Activated T-cell treated with anti-CD3 and anti-CD28 coated beads for 4 hours (primary cell): ENCODE results near the gene TMED10.
"Not testable (repeated sequence)": the region's sequence is repeated elsewhere in the genome, so short reads cannot be mapped to it uniquely, and the experiment has no call there.

Experiments
- DNase-seq: peaks from one replicate; pipeline ENCODE4 v3.0.0-alpha.2; 2020

Gene TMED10

DNA sequence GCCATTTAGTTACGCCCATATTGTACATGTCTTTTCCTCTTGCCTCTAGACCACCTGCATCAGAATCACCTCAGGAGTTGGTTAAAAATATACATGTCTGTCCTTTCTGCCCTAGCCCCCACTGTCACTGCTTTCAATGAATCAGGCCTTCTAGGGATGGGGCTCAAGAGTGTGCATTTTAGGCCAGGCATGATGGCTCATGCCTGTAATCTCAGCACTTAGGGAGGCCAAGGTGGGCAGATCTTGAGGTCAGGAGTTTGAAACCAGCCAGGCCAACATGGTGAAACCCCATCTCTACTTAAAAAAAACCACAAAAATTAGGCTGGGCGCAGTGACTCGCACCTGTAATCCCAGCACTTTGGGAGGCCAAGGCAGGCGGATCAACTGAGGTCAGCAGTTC, 13.6 kb upstream of the TMED10 start:
- DNase-seq = no peak

DNA sequence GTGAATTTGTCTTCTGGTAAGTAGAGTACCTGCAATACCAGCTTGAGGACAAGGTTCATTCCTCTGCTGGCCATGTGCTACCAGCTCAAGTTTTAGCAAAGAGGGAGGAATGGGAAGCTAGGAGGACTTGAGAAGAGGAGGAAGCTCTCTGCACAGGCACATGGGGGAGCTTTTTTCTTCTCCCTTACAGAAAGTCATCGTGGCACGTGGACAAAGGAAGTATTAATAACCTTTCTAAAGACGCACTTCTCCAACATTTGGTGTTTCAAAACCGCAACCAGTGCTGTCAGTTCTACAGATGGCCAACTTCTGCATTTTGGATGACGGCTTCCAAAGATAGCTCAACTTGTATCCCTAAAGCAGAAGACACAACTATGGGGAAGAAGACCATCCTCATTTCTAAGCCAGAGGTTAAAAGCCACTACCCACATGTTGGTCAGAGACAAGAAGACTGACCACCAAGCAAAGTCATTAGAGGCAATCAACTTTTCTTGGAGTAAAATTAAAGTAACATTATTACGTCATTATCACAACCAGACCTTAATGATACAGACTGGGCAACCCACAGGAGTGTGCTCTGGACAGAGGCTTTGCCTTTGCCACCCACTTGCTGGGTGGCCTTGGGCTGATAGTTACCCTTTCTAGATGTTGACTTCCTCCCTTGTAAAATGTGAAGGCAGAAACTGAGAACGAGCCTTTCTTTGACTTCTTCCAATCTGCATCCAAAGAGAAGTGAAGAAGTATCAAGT, 12.3 kb upstream of the TMED10 start:
- DNase-seq = no peak

DNA sequence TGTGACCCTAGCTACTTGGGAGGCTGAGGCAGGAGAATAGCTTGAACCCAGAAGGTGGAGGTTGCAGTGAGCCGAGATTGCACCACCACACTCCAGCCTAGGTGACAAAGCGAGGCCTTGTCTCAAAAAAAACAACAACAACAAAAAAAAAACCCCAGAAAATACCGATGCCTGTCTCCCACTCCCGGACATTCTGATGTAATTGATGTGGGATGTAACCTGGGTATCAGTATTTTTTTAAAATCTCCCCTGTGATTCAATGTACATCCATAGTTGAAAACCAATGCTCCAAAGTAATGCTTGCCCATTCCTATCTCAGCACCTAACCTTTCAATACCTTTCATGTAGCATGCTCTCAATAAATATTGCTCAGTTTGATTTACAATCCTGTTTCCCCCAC, 11.7 kb upstream of the TMED10 start:
- no peak for DNase-seq

DNA sequence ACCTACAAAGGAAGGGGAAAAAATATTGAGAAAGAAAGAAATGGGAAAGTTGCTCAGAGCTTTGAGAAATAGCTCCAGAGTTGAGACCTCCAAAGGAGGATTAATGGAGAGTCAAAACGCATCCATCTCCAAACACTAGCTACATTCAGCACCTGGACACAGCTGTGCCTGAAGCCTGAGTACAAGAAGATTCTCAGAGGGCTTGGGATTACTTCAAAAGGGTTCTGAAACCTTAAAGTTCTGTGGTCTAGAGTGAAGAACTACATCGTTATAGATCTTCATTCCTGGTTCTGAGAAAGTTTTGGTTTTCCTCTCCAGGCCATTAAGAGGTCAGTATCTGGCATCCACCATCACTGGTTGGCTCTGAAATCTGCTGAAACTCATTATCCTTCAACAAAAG, 10.5 kb upstream of the TMED10 start:
- no peak for DNase-seq

DNA sequence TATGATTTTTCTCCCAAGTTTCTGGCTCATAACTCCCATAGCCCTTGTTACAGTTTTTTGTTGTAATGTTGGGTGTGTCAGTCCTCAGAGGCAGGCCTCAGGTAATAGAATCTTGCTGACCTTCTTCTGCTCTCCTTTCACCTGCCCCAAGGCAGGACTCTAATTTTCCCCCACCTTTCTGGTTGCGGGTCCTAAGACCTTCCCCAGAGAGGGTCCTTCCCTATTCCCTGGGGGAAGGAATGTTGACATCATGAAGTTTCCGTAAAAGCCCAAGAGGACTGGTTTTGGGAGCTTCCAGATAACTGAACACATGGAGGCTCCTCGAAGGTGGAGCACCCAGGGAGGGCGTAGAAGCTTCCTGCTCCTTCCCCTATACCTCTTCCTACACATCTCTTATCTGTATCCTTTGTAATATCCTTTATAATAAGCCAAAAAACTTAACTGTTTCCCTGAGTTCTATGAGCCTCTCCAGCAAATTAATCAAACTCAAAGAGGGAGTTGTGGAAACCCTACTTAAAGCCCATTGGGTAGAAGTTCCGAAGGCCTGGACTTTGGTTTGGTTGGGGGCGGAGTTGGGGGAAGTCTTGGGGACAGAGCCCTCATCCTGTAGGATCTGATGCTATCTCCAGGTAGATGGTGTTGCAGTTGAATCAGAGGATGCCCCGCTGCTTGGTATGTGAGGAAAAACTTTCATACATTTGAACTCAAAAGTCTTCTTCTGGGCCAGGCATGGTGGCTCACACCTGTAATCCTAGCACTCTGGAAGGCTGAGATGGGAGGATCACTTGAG, 9.0 kb upstream of the TMED10 start:
- no peak for DNase-seq

DNA sequence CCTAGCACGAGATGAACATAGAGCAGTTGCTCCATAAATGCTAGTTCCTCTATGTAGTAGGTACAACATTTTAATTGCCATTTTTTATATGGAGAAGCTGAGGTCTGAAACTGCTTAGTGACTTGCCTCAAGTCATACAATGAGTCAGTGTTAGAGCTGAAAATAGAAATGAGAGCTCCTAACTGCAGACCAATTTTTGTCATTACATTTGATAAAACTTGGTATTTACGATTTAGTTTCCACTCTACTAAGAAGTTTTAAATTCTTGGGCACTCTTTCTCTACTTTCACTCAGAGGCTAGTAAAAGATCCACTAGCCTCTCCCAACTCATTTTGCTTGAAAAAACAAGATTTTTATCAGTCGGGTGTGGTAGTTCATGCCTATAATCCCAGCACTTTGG, 8.1 kb upstream of the TMED10 start:
- DNase-seq = no peak

DNA sequence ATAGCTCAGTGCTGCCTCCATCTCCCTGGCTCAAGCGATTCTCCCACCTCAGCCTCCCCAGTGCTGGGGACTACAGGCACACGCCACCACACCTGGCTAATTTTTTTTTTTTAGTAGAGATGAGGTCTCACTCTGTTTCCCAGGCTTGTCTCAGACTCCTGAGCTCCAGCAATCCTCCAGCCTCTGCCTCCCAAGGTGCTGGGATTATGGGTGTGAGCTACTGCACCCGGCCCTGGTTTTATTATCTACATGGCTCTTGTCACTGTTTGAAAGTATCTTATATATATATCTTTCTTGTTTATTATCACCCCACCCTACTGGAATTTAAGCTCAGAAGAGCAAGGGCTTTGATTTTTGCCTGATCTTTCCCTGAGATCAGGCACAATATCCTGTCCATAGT, 7.6 kb upstream of the TMED10 start:
- DNase-seq = no peak

DNA sequence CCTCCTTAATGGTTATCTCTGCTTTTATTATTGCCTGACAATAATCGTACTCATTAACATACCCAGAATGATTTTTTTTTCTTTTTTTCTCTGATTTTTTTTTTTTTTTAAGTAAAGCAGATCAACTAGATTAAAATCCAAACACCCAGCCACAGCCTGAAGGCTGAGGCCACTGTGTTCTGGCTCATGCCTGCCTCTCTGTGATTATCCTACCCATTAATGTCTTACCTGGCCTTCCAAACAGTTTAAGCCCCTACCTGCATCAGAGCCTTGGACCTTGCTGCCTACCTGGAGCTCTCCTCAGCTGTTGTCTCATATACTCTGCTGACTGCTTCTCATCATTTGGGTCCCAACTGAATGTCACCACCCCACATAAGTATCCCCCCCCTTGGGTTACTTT, 6.8 kb upstream of the TMED10 start:
- DNase-seq = no peak

DNA sequence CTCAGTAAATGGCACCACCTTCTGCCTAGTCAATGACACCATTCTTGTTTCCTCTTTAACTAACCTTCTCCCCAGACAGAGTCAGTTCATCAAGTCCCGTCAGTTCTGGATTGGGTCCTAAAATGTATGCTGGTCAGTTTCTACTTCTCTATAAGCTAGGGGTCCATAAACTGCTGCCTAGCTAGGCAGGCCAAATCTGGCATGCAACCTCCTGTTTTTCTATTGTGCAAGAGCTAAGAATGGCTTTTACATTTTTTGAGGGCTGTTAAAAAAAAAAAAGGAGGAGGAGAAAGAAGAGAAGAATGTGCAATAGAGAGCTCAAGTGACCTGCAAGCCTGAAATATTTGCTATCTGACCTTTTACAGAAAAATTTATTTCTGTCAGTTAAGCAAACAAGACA, 6.4 kb upstream of the TMED10 start:
- no peak for DNase-seq

DNA sequence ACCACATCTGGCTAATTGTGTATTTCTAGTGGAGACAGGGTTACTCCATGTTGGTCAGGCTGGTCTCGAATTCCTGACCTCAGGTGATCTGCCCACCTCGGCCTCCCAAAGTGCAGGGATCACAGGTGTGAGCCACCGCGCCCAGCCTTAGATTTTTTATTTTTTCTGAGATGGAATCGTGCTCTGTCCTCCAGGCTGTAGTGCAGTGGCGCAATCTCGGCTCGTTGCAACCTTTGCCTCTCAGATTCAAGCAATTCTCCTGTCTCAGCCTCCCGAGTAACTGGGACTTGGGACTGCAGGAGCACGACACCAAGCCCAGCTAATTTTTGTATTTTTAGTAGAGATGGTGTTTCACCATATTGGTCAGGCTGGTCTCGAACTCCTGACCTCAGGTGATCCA, 5.8 kb upstream of the TMED10 start:
- DNase-seq = not testable (repeated sequence)

DNA sequence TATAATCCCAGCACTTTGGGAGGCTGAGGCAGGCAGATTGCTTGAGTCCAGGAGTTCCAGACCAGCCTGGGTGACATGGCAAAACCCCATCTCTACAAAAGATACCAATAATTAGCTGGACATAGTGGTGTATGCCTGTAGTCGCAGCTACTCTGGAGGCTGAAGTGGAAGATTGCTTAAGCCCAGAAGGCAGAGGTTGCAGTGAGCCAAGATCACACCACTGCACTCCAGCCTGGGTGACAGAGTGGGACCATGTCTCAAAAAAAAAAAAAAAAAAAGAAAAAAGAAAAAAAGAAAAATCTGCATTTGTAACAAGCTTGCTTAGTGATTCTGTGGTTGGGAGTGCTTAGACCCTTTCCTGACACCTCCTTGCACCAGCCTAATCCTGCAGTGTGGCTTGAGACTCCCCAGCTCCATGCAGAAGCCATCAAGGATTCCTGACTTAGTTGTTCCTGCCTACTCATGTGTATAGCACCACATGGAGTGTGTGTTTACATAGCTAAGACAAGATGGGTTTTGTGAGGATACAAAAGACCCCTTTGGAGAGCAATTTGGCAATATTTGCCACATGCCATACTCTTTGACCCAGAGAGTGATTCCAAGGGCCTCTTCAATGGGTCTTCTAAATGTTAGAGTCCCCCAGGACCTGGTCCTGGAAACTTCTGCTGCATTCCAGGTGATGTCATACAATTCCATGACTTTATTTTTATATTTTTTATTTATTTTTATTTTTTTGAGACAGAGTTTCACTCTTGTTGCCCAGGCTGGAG, 5.1 kb upstream of the TMED10 start:
- DNase-seq = no peak

DNA sequence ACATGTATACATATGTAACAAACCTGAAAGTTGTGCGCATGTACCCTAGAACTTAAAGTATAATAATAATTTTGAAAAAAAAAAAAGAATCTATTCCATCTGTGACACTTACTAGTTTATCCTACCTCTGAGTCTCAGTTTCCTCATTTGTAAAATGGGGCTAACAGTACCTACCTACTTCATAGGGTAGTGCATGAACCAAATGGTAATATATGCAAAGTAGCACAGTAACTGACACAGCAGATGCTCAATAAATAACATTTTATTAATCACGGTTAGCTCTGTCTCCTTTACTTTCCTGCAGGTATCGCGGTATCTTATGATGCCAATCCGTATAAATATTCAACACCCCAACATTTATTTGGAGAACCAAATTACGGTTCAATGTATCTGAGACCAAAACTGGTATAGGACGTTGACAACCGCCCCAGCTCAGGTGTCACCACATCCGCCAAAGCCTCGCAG, 703 bp downstream of the TMED10 start:
- no peak for DNase-seq

DNA sequence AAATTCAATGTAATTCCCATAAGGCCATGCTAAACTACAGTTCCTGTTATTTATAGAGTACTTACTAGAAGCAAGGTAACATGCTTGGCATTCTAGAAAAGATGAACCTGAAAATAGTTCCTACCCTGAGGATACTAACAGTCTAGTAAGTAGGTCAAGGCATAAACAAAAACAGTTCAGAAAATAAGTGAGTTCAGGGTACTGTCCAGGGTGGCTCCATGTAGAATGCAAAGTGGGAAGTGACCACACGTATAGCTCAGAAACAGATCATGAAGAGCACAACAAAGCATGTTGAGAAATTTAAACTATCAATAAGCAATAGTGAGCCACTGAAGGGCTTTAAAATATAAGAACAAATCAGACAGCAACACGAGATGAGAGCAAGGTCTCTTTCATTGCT, 2.3 kb downstream of the TMED10 start:
- no peak for DNase-seq

DNA sequence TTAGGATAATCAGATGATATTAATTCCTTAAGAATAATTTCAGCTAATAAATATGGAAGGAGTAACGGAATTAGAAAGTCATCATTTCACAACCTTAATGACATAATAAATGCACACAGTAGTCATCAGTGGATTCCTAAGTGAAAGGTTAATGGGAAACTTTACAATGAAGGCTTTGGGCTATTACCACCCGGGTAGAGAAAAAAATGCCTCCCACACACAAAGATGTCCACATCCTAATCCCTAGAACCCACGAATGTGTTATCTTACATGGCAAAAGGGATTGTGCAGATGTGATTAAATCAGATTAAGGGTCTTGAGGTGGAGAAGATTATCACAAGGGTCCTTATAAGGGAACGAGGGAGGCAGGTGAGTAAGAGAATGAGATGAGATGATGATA, 5.6 kb downstream of the TMED10 start:
- no peak for DNase-seq

DNA sequence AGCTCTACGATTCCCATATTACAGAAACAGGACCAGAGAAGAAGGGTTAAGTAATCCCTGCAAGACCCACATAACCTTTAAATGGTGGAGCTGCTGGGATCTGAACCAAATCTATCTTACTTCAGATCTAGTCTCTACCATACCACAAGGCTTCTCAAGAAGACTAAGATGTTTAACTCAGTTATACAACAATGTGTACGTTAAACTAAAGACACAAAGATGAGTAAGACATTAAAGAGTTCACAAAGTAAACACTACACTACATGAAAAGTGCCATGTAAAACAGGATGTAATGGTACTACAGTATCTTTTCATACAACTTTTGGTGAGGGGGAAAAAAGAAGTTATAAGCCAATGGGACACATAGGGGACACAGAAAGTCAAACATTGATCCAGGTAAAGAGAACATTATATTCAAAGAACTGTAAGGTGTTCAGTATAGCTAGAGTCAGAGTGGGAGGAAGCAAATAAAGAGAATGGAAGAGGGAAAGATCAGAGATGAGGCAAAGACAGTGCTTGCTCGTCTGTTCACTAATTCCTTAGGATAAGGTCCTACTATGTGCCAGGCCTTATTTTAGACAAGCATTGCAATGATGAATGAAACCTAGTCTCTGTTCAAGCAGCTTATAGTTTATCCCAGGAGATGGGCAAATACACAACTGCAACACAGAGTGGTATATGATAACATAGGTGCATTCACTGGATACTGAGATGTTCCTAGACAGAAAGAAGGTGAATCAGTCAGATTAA, 7.7 kb downstream of the TMED10 start:
- no peak for DNase-seq

DNA sequence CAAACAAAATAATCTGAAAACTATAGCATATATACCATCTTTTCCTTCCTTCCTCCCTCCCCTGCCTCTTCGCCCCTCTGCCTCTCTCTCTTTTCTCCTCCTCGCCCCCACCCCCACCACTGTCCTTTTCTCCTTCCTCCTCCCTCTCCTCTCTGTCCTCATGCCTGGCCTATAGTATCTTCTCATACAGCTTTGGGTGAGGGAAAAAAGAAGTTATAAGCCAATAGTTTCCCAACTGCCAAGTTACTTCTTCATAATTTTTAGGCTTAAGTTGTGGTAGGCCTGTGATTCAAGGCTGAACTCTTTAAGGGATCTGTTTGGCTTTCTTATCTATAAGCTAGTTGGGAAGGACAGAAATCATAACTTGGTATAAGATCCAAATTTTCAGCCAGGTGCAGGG, 9.1 kb downstream of the TMED10 start:
- no peak for DNase-seq

DNA sequence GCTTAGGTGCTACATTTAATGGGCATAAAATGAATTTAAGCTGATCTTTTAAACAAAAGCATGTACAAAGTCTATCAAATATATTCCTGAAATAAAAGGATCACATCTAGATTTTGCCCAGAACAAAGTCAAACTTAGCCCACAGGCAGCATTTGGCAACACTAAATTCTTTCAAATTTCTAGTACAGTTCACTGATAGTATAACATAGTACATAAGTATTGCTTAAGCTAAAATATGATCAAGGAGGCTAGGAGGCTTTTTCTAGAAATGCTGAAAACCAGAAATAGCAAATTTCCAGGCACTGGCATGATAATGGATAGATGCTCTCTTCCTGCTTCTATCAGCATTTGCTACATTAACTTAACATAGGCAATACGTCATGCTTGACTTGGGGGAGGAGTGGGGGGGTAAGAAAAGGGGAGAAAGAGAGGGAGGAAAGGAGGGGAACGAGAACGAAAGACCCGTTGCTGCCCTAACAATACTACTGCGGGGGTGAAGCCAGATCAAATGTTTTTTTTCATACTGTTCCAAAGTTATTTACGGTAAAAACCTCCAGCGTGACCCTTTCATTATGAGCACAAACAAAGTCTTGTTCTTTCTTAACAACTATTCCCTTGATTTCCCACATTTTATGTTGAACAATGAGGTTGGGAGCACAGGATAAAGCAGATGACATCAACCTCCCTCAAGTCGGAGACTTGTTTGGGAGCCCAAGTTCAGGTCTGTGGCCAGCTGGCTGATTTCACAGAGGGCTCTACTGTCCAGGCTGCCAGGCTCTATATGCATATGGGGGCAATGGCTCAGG, 10.6 kb downstream of the TMED10 start:
- no peak for DNase-seq

DNA sequence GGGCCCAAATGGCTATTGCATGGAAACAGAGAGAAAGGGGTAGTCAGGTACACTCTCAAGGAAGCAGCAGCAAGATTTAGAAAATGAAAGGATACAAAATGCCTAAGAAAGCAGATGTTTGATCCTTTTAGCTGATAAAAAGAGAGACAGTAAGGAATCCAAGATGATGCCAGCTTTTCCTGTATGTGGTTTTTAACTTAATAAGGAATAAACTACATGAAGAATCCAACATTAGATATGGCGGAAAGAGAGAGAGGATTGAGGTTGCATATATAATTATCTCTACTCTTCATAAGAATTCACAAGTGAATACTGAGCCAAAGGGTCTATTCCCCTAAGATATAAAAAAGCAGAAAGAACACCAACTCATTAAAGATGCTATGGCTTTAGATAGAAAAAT, 11.6 kb downstream of the TMED10 start:
- DNase-seq = no peak

DNA sequence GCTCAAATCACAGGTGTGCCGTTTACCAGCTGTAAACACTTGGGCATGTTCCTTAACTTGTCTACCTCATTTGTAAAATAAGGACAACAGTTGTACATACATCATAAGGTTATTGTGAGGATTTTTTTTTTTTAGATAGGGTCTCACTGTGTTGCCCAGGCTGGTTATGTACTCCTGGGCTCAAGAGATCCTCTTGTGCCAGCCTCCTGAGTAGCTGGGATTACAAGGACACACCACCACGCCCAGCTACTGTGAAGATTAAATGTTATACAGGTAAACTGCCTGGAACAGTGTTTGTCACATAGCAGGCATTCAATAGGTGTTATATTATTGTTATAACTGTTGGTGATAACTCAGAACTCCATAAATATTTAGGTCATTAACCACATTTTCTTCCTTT, 12.7 kb downstream of the TMED10 start:
- DNase-seq = no peak

DNA sequence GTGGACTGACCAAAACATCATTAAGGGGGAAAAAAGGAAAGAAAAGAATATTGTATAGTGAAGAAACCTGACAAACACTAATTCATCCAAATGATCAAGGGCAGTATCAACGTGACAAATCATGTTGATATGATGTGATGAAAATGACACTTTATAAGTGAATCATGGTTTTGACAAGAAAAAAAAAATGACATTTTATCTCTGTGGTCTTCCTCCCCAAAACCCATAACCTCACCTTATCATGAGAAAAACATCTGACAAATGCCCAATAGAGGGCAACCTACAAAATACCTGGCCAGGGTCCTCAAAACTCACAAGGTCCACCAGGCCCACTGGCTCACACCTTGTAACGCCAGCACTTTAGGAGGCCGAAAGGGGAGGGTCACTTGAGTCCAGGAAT, 13.8 kb downstream of the TMED10 start:
- no peak for DNase-seq

DNA sequence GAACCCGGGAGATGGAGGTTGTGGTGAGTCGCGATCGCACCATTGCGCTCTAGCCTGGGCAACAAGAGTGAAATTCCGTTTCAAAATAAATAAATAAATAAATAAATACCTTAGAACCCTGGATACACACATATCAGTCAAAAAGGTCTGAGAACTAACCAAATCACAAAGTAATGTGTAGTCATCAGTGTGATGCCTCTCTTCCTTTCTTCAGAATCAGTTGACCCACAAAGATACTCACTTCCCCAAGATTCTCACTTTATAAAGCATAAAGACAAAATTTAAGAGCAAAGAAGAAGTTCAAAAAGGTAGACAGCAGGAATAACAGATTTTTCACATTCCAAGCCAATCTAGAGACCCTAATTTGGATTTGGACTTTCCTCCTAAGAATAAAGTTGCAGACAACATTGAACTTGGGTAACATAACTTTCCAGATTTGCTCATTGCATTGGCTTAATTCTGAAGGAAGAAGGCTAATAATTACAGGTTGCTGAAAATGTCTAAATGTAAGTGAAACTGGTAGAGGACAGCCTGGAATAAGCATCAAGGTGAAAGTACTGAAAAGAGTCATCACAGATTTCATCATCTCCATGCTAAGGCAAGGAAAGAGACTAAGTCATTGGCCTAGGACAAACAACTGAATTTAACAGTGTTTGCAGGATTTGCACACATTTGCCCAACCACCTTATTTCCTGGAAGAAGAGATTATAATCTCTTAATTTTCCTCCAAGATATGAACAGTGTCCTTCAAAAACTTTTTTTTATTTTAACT, 17.4 kb downstream of the TMED10 start:
- no peak for DNase-seq
